Measurements from ENCODE around the gene SLC39A11. TPM values are rescaled to one million over a fixed set of nuclear protein-coding genes. Genes with fewer than 3 reads are reported as not detected.

The SLC39A11 gene
- total RNA-seq, 1 donor from 2014 or later: 21.5 TPM

- Histone ChIP-seq H3K4me2 (ENCODE audit: low read length) (no peak overlapping the region), H3K9me3 (ENCODE audit: insufficient read depth, low read depth, low read length) (peaks cover 19% of the 10 kb centered on the region), H4K20me1 (ENCODE audit: insufficient read depth, low read length) (no peaks in the 10 kb centered on the region), H3K4me1 (ENCODE audit: insufficient read depth, low read length) (no peaks in the 10 kb centered on the region), H3K79me2 (ENCODE audit: insufficient read depth, low read length) (no peaks in the 10 kb centered on the region), H3K27ac (ENCODE audit: low read depth, low read length) (no peak overlapping the region), H3K36me3 (ENCODE audit: insufficient read depth, low read length) (no peaks in the 10 kb centered on the region), H3K9ac (ENCODE audit: low read length) (no peak overlapping the region), H2AFZ (ENCODE audit: low read depth, low read length) (no peak overlapping the region), H3K27me3 (ENCODE audit: insufficient read depth, low read length) (no peaks in the 10 kb centered on the region), H3K4me3 (ENCODE audit: insufficient read depth, low read depth, low read length) (no peak overlapping the region)
- TF ChIP-seq EZH2 (IDR thresholded peaks at IDR 0.05; ENCODE audit: insufficient read depth, low read length): no peak
- no peak for TF ChIP-seq CTCF (IDR thresholded peaks at IDR 0.05; ENCODE audit: insufficient read depth, low read depth, low read length)
- no peaks in the 10 kb centered on the region for H3K4me1 Mint-ChIP-seq (ENCODE audit: low read depth, unreplicated experiment)
- no peak overlapping the region for H3K27ac Mint-ChIP-seq (ENCODE audit: unreplicated experiment)
- FAIRE-seq (no peak), DNase-seq (ENCODE audit: low read depth) (no peak)
- peaks cover 41% of the 10 kb centered on the region for H3K36me3 Mint-ChIP-seq (ENCODE audit: low read depth, unreplicated experiment)
- no peak overlapping the region for H3K4me3 Mint-ChIP-seq (ENCODE audit: unreplicated experiment)
- peaks cover 67% of the 10 kb centered on the region for H3K9me3 Mint-ChIP-seq (ENCODE audit: unreplicated experiment)
- peaks cover 2% of the 10 kb centered on the region for H3K27me3 Mint-ChIP-seq (ENCODE audit: low read depth, unreplicated experiment)
Measured at GRCh38 chr17:72795941-72796340, 296.5 kb downstream of the SLC39A11 start.

- FAIRE-seq (no peak), DNase-seq (ENCODE audit: low read depth) (no peak)
- Mint-ChIP-seq H3K4me1 (ENCODE audit: low read depth, unreplicated experiment) (no peaks in the 10 kb centered on the region), H3K36me3 (ENCODE audit: low read depth, unreplicated experiment) (peaks cover 36% of the 10 kb centered on the region), H3K27me3 (ENCODE audit: low read depth, unreplicated experiment) (no peaks in the 10 kb centered on the region), H3K27ac (ENCODE audit: unreplicated experiment) (no peak overlapping the region), H3K9me3 (ENCODE audit: unreplicated experiment) (peaks cover 58% of the 10 kb centered on the region), H3K4me3 (ENCODE audit: unreplicated experiment) (no peak overlapping the region)
- no peaks in the 10 kb centered on the region for H4K20me1 ChIP-seq (ENCODE audit: insufficient read depth, low read length)
- H3K9me3 ChIP-seq (ENCODE audit: insufficient read depth, low read depth, low read length): peaks cover 13% of the 10 kb centered on the region
- H3K36me3 ChIP-seq (ENCODE audit: insufficient read depth, low read length): no peaks in the 10 kb centered on the region
- no peak overlapping the region for H3K4me3 ChIP-seq (ENCODE audit: insufficient read depth, low read depth, low read length)
- no peaks in the 10 kb centered on the region for H3K27me3 ChIP-seq (ENCODE audit: insufficient read depth, low read length)
- no peak overlapping the region for H3K4me2 ChIP-seq (ENCODE audit: low read length)
- no peak overlapping the region for H2AFZ ChIP-seq (ENCODE audit: low read depth, low read length)
- H3K27ac ChIP-seq (ENCODE audit: low read depth, low read length): no peak overlapping the region
- no peak for TF ChIP-seq EZH2 (IDR thresholded peaks at IDR 0.05; ENCODE audit: insufficient read depth, low read length)
- no peak for TF ChIP-seq CTCF (IDR thresholded peaks at IDR 0.05; ENCODE audit: insufficient read depth, low read depth, low read length)
- H3K9ac ChIP-seq (ENCODE audit: low read length): no peak overlapping the region
- H3K79me2 ChIP-seq (ENCODE audit: insufficient read depth, low read length): no peaks in the 10 kb centered on the region
- no peaks in the 10 kb centered on the region for H3K4me1 ChIP-seq (ENCODE audit: insufficient read depth, low read length)
Measured at GRCh38 chr17:72794152-72794551, 298.3 kb downstream of the SLC39A11 start.

GRCh38 chr17:72792771-72793170, 299.7 kb downstream of the SLC39A11 start:
- Histone ChIP-seq H4K20me1 (ENCODE audit: insufficient read depth, low read length) (no peaks in the 10 kb centered on the region), H3K36me3 (ENCODE audit: insufficient read depth, low read length) (no peaks in the 10 kb centered on the region), H3K9ac (ENCODE audit: low read length) (no peak overlapping the region), H3K4me1 (ENCODE audit: insufficient read depth, low read length) (no peaks in the 10 kb centered on the region), H3K79me2 (ENCODE audit: insufficient read depth, low read length) (no peaks in the 10 kb centered on the region), H2AFZ (ENCODE audit: low read depth, low read length) (no peak overlapping the region), H3K4me2 (ENCODE audit: low read length) (no peak overlapping the region), H3K27me3 (ENCODE audit: insufficient read depth, low read length) (no peaks in the 10 kb centered on the region), H3K9me3 (ENCODE audit: insufficient read depth, low read depth, low read length) (peaks cover 13% of the 10 kb centered on the region), H3K27ac (ENCODE audit: low read depth, low read length) (no peak overlapping the region), H3K4me3 (ENCODE audit: insufficient read depth, low read depth, low read length) (no peak overlapping the region)
- TF ChIP-seq CTCF (IDR thresholded peaks at IDR 0.05; ENCODE audit: insufficient read depth, low read depth, low read length): no peak
- no peak for TF ChIP-seq EZH2 (IDR thresholded peaks at IDR 0.05; ENCODE audit: insufficient read depth, low read length)
- FAIRE-seq: no peak
- Mint-ChIP-seq H3K4me1 (ENCODE audit: low read depth, unreplicated experiment) (peaks cover 6% of the 10 kb centered on the region), H3K27ac (ENCODE audit: unreplicated experiment) (no peak overlapping the region), H3K36me3 (ENCODE audit: low read depth, unreplicated experiment) (peaks cover 27% of the 10 kb centered on the region), H3K4me3 (ENCODE audit: unreplicated experiment) (no peak overlapping the region), H3K9me3 (ENCODE audit: unreplicated experiment) (peaks cover 48% of the 10 kb centered on the region), H3K27me3 (ENCODE audit: low read depth, unreplicated experiment) (no peaks in the 10 kb centered on the region)
- DNase-seq (ENCODE audit: low read depth): no peak

All from astrocyte (in vitro differentiated cells and primary cell).